HCT116 (cell line): ENCODE data around the gene AFF1. TPM values are rescaled to one million over a fixed set of nuclear protein-coding genes. Genes with fewer than 3 reads are reported as not detected.

Experiments
- ATAC-seq: fragments of 200-7000 bp; cut with Tn5 transposase; 2 replicates; pipeline ENCODE4 v1.9.1; 2020; ENCODE audit warnings: mild to moderate bottlenecking, moderate library complexity
- BruUV-seq: library from RNA; stranded (reverse); fragments of 400-500 nt; replicated peaks from 2 replicates; lab custom pipeline; 2021; lab: Mats Ljungman, UMichigan
- CTCF ChIA-PET: fragments of 300-600 bp; sonication (Branson Sonifier 250); formaldehyde crosslinking; loops from one replicate; lab custom pipeline; 2021; ENCODE audit warnings: antibody characterized with exemption; lab: Charles Lee
- POLR2A ChIA-PET: fragments of 300-600, 350-600 bp; sonication (Branson Sonifier 250); formaldehyde crosslinking; loops from one replicate; lab custom pipeline; 2021; ENCODE audit warnings: antibody characterized with exemption; lab: Charles Lee
- RAD21 ChIA-PET, 2 experiments: fragments of 300-600 bp; sonication (Branson Sonifier 250); formaldehyde crosslinking; loops; one replicate each; lab custom pipeline; 2023; ENCODE audit warnings: low total read pairs in 2 of 2; ENCODE audit not compliant: uncharacterized antibody in 2 of 2, unreplicated experiment in 2 of 2, low non-redundant PET in 1 of 2; lab: Charles Lee
- DNase-seq: peaks from one replicate; pipeline ENCODE4 v3.0.0-alpha.2; 2010; ENCODE audit warnings: low read depth, low spot score
- H2AFZ ChIP-seq: fragments of 200-600 bp; shearing (Covaris generic), sonication (generic); 2 replicates; pipeline ENCODE4 v1.6.1; 2017; ENCODE audit warnings: low read depth, mixed run types, mixed read lengths, antibody characterized with exemption, low read length; ENCODE audit not compliant: poor library complexity, severe bottlenecking
- H3K27ac ChIP-seq: 2 replicates; pipeline ENCODE4 v1.5.1; 2012; ENCODE audit warnings: low read depth, low read length
- H3K27me3 ChIP-seq: fragments of 200-600 bp; sonication (generic); 2 replicates; pipeline ENCODE4 v1.6.1; 2016; ENCODE audit warnings: mixed run types, low read length, mixed read lengths; ENCODE audit not compliant: insufficient read depth
- H3K36me3 ChIP-seq, 2 experiments: fragments of 200-500 bp in 1 of 2; fragments of 200-600 bp in 1 of 2; sonication (Bioruptor generic) in 1 of 2; sonication (generic) in 1 of 2; 2 replicates each; pipeline versions ENCODE4 v1.5.1 to v1.6.1; 2014 to 2016; ENCODE audit warnings: low read length in 2 of 2, inconsistent platforms in 1 of 2, mixed read lengths in 1 of 2, mixed run types in 1 of 2; ENCODE audit not compliant: insufficient read depth in 2 of 2, control insufficient read depth in 1 of 2
- H3K4me1 ChIP-seq, 2 experiments: fragments of 200-600 bp in 1 of 2; sonication (generic) in 1 of 2; 2 replicates each; pipeline versions ENCODE4 v1.5.1 to v1.6.1; 2012 to 2017; ENCODE audit warnings: low read length in 2 of 2, inconsistent platforms in 1 of 2, mild to moderate bottlenecking in 1 of 2, mixed read lengths in 1 of 2, mixed run types in 1 of 2, moderate library complexity in 1 of 2; ENCODE audit not compliant: insufficient read depth in 2 of 2, control insufficient read depth in 1 of 2
- H3K4me2 ChIP-seq: fragments of 200-600 bp; sonication (generic); 2 replicates; pipeline ENCODE4 v1.6.1; 2017; ENCODE audit warnings: mixed run types, low read length, mixed read lengths
- H3K4me3 ChIP-seq, 2 experiments: fragments of 200-600 bp in 1 of 2; sonication (generic) in 1 of 2; replicated peaks in 1 of 2; 2 replicates each; pipeline ENCODE4 v1.5.1; 2011 to 2016; ENCODE audit warnings: low read length in 2 of 2, control low read depth in 1 of 2, low read depth in 1 of 2, mild to moderate bottlenecking in 1 of 2, mixed read lengths in 1 of 2, mixed run types in 1 of 2
- H3K79me2 ChIP-seq: fragments of 200-600 bp; sonication (generic); 2 replicates; pipeline ENCODE4 v1.6.1; 2017; ENCODE audit warnings: mild to moderate bottlenecking, mixed run types, low read length, moderate library complexity, mixed read lengths; ENCODE audit not compliant: insufficient read depth
- H3K9ac ChIP-seq: fragments of 200-600 bp; sonication (generic); 2 replicates; pipeline ENCODE4 v1.6.1; 2016; ENCODE audit warnings: low read length, mixed read lengths
- H3K9me2 ChIP-seq: fragments of 200-600 bp; sonication (generic), shearing (Covaris generic); 2 replicates; pipeline ENCODE4 v1.6.1; 2017; ENCODE audit warnings: mixed run types, mild to moderate bottlenecking, moderate library complexity; ENCODE audit not compliant: insufficient read depth
- H3K9me3 ChIP-seq, 2 experiments: fragments of 200-500 bp in 1 of 2; fragments of 200-600 bp in 1 of 2; sonication (Bioruptor generic) in 1 of 2; sonication (generic) in 1 of 2; 2 replicates each; pipeline ENCODE4 v1.6.1; 2014 to 2017; ENCODE audit warnings: low read length in 2 of 2, mixed read lengths in 2 of 2, inconsistent platforms in 1 of 2, low read depth in 1 of 2, mild to moderate bottlenecking in 1 of 2, mixed run types in 1 of 2, moderate library complexity in 1 of 2; ENCODE audit not compliant: control insufficient read depth in 1 of 2, insufficient read depth in 1 of 2
- H4K20me1 ChIP-seq: fragments of 200-600 bp; sonication (generic), shearing (Covaris generic); 2 replicates; pipeline ENCODE4 v1.6.1; 2017; ENCODE audit warnings: mixed run types, mild to moderate bottlenecking, moderate library complexity; ENCODE audit not compliant: insufficient read depth
- ATF3 ChIP-seq: IDR thresholded peaks from 2 replicates; pipeline ENCODE4 v1.6.1; 2012
- CEBPB ChIP-seq: IDR thresholded peaks from 2 replicates; pipeline ENCODE4 v1.6.1; 2012; ENCODE audit warnings: low read depth
- EGR1 ChIP-seq: IDR thresholded peaks from 2 replicates; pipeline ENCODE4 v1.6.1; 2012; ENCODE audit warnings: low read depth
- ELF1 ChIP-seq: IDR thresholded peaks from 2 replicates; pipeline ENCODE4 v1.6.1; 2012; ENCODE audit warnings: low read depth, borderline replicate concordance
- EZH2 ChIP-seq: fragments of 200-600 bp; sonication (generic); IDR thresholded peaks from 2 replicates; pipeline ENCODE4 v1.6.1; 2017; ENCODE audit warnings: antibody characterized with exemption, mixed run types
- EZH2phosphoT487 ChIP-seq: fragments of 200-600 bp; IDR thresholded peaks from 2 replicates; pipeline ENCODE4 v1.6.1; 2018; ENCODE audit warnings: antibody characterized with exemption, borderline replicate concordance
- FOSL1 ChIP-seq: IDR thresholded peaks from 2 replicates; pipeline ENCODE4 v1.6.1; 2012; ENCODE audit warnings: low read depth
- POLR2A ChIP-seq: IDR thresholded peaks from 2 replicates; pipeline ENCODE4 v1.7.0; 2011; ENCODE audit warnings: borderline replicate concordance; ENCODE audit not compliant: insufficient read depth, insufficient read length; ENCODE audit errors: extremely low read depth
- POLR2AphosphoS5 ChIP-seq: IDR thresholded peaks from 2 replicates; pipeline ENCODE4 v1.6.1; 2011; ENCODE audit warnings: mild to moderate bottlenecking, low read depth, low read length, moderate library complexity
- RAD21 ChIP-seq: IDR thresholded peaks from 2 replicates; pipeline ENCODE4 v1.6.1; 2012; ENCODE audit warnings: low read depth, mild to moderate bottlenecking
- SP1 ChIP-seq: IDR thresholded peaks from 2 replicates; pipeline ENCODE4 v1.6.1; 2012; ENCODE audit warnings: low read depth
- TCF7L2 ChIP-seq: IDR thresholded peaks from 2 replicates; pipeline ENCODE4 v1.7.0; 2011; ENCODE audit warnings: borderline replicate concordance, inconsistent platforms; ENCODE audit not compliant: insufficient read depth, insufficient read length; ENCODE audit errors: extremely low read depth
- ZBTB33 ChIP-seq: IDR thresholded peaks from 2 replicates; pipeline ENCODE4 v1.6.1; 2011; ENCODE audit warnings: mild to moderate bottlenecking, low read length, moderate library complexity; ENCODE audit not compliant: insufficient replicate concordance; ENCODE audit errors: extremely low read depth
- ZNF274 ChIP-seq: fragments of 200-500 bp; sonication (Bioruptor generic); IDR thresholded peaks from 2 replicates; pipeline ENCODE4 v1.6.1; 2014; ENCODE audit warnings: mild to moderate bottlenecking, low read depth, low read length, inconsistent platforms
- intact Hi-C: fragments of 100-400 bp; cut with micrococcal nuclease; formaldehyde crosslinking; loops from 2 replicates; pipeline ENCODE4 v1.10.0; 2022
- total RNA-seq: library from RNA; stranded (reverse); gene quantifications from one replicate; pipeline ENCODE4 v1.2.1, GENCODE V29; 2021; ENCODE audit not compliant: unreplicated experiment
- TF ChIP-seq, protein P1 (sequence below): IDR thresholded peaks from 2 replicates; pipeline ENCODE4 v1.6.1; 2012
- TF ChIP-seq, protein P2 (sequence below), 3 experiments: fragments of 200-600 bp in 1 of 3; sonication (generic) in 1 of 3; IDR thresholded peaks in 2 of 3; conservative IDR thresholded peaks in 1 of 3; 2 replicates each; pipeline ENCODE4 v1.5.1; 2012 to 2017; ENCODE audit warnings: low read depth in 2 of 3, low read length in 2 of 3, antibody characterized with exemption in 1 of 3, borderline replicate concordance in 1 of 3, control low read depth in 1 of 3, mild to moderate bottlenecking in 1 of 3, mixed read lengths in 1 of 3, mixed run types in 1 of 3, moderate library complexity in 1 of 3; ENCODE audit not compliant: insufficient read depth in 1 of 3

The AFF1 gene
- total RNA-seq, 1 experiment from 2014 or later: 43.1 TPM

- TF ChIP-seq ATF3 (no peak), TCF7L2 (no peak), FOSL1 (no peak), POLR2AphosphoS5 (no peak), SP1 (no peak), EGR1 (no peak), EZH2 (no peak), CEBPB (no peak), EZH2phosphoT487 (no peak), ZNF274 (no peak), ZBTB33 (no peak), ELF1 (no peak), RAD21 (no peak), POLR2A (no peak)
- TF ChIP-seq, protein P1, sequence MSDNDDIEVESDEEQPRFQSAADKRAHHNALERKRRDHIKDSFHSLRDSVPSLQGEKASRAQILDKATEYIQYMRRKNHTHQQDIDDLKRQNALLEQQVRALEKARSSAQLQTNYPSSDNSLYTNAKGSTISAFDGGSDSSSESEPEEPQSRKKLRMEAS: no peak
- TF ChIP-seq, protein P2, sequence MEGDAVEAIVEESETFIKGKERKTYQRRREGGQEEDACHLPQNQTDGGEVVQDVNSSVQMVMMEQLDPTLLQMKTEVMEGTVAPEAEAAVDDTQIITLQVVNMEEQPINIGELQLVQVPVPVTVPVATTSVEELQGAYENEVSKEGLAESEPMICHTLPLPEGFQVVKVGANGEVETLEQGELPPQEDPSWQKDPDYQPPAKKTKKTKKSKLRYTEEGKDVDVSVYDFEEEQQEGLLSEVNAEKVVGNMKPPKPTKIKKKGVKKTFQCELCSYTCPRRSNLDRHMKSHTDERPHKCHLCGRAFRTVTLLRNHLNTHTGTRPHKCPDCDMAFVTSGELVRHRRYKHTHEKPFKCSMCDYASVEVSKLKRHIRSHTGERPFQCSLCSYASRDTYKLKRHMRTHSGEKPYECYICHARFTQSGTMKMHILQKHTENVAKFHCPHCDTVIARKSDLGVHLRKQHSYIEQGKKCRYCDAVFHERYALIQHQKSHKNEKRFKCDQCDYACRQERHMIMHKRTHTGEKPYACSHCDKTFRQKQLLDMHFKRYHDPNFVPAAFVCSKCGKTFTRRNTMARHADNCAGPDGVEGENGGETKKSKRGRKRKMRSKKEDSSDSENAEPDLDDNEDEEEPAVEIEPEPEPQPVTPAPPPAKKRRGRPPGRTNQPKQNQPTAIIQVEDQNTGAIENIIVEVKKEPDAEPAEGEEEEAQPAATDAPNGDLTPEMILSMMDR (IDR thresholded peaks at IDR 0.05 in 2 of 3, conservative IDR thresholded peaks at IDR 0.05 in 1 of 3; ENCODE audit: borderline replicate concordance in 1 of 3, insufficient read depth in 1 of 3, low read depth in 2 of 3, low read length in 2 of 3): no peak
- no peak overlapping the region for H3K4me3 ChIP-seq
- BruUV-seq: no TSS peak
- no peak overlapping the region for H3K4me2 ChIP-seq
- DNase-seq (no peak), ATAC-seq (no peak)
- no peaks in the 10 kb centered on the region for H3K27me3 ChIP-seq
- CTCF ChIA-PET: no interaction called here
- RAD21 ChIA-PET: no interaction called here
- no peaks in the 10 kb centered on the region; the same call in 1 of the 2 replicates for H4K20me1 ChIP-seq
- no peaks in the 10 kb centered on the region for H3K9me2 ChIP-seq
- intact Hi-C loops: no loop called here
- H2AFZ ChIP-seq: no peak overlapping the region
- POLR2A ChIA-PET: no interaction called here
- peaks cover 0 to 7% of the 10 kb centered on the region in 2 experiments; a peak in 1 of 4 replicates for H3K4me1 ChIP-seq
- H3K9me3 ChIP-seq: no peaks in the 10 kb centered on the region
- H3K36me3 ChIP-seq: peaks cover 0 to 8% of the 10 kb centered on the region in 2 experiments; a peak in 1 of 4 replicates
- H3K9ac ChIP-seq: no peak overlapping the region
- H3K27ac ChIP-seq: no peak overlapping the region
- no peaks in the 10 kb centered on the region; the same call in 1 of the 2 replicates for H3K79me2 ChIP-seq
Measured at GRCh38 chr4:87047281-87047798, 112.5 kb downstream of the AFF1 start.
